Amniotic stem cell (primary cell): ENCODE measurements around the gene TNFRSF14.
"Not testable (repeated sequence)": the region's sequence is repeated elsewhere in the genome, so short reads cannot be mapped to it uniquely, and the experiment has no call there.

ENCODE experiments used
- DNase-seq: peaks from one replicate; lab custom pipeline; 2025; lab: John Stamatoyannopoulos, UW

TNFRSF14 gene

GRCh38 chr1:2538872-2539271, 17.3 kb upstream of the TNFRSF14 start:
- no peak for DNase-seq

- no peak for DNase-seq
Observed at GRCh38 chr1:2539312-2539907, 16.8 kb upstream of the TNFRSF14 start.

- DNase-seq: no peak
Observed at GRCh38 chr1:2540816-2541492, 15.2 kb upstream of the TNFRSF14 start.

GRCh38 chr1:2541619-2542245, 14.4 kb upstream of the TNFRSF14 start:
- no peak for DNase-seq

- no peak for DNase-seq
Observed at GRCh38 chr1:2542246-2542915, 13.8 kb upstream of the TNFRSF14 start.

- DNase-seq: no peak
Observed at GRCh38 chr1:2543543-2544092, 12.6 kb upstream of the TNFRSF14 start.

- no peak for DNase-seq
Observed at GRCh38 chr1:2544093-2544874, 11.9 kb upstream of the TNFRSF14 start.

- DNase-seq: no peak
Observed at GRCh38 chr1:2544875-2545640, 11.1 kb upstream of the TNFRSF14 start.

- peak; percentile 22 for DNase-seq
Observed at GRCh38 chr1:2545754-2546514, 10.2 kb upstream of the TNFRSF14 start.

- DNase-seq: peak; percentile 28
Observed at GRCh38 chr1:2546515-2547209, 9.5 kb upstream of the TNFRSF14 start.

GRCh38 chr1:2547210-2548067, 8.7 kb upstream of the TNFRSF14 start:
- DNase-seq: no peak

GRCh38 chr1:2548068-2548589, 8.0 kb upstream of the TNFRSF14 start:
- DNase-seq: peak; percentile 48

GRCh38 chr1:2549367-2550029, 6.7 kb upstream of the TNFRSF14 start:
- DNase-seq: not testable (repeated sequence)

- not testable (repeated sequence) for DNase-seq
Observed at GRCh38 chr1:2550309-2550861, 5.8 kb upstream of the TNFRSF14 start.

- not testable (repeated sequence) for DNase-seq
Observed at GRCh38 chr1:2551544-2551943, 4.6 kb upstream of the TNFRSF14 start.

GRCh38 chr1:2552189-2552588, 4.0 kb upstream of the TNFRSF14 start:
- no peak for DNase-seq

- not testable (repeated sequence) for DNase-seq
Observed at GRCh38 chr1:2553076-2553475, 3.1 kb upstream of the TNFRSF14 start.
